H1 (cell line): Measurements from ENCODE around the gene MOB2. TPM values are rescaled to one million over a fixed set of nuclear protein-coding genes. Genes with fewer than 3 reads are reported as not detected.

Experiments
- CTCF ChIA-PET: fragments of 300-600 bp; sonication (Branson Sonifier 250); formaldehyde crosslinking; loops from one replicate; lab custom pipeline; 2021; ENCODE audit not compliant: partially characterized antibody; lab: Charles Lee
- POLR2A ChIA-PET: fragments of 300-600 bp; sonication (Branson Sonifier 250); formaldehyde crosslinking; loops from one replicate; lab custom pipeline; 2021; ENCODE audit warnings: inconsistent platforms; ENCODE audit not compliant: partially characterized antibody; lab: Charles Lee
- DNase-seq, 2 experiments: peaks; one replicate each; pipeline versions ENCODE4 v3.0.0 to v3.0.0-alpha.2; 2010 to 2022; ENCODE audit warnings: low spot score in 2 of 2, low read depth in 1 of 2, mixed read lengths in 1 of 2
- FAIRE-seq: peaks from 2 replicates; lab custom pipeline; 2011; peaks lifted over from hg19 to GRCh38; lab: Jason Lieb, UNC
- H2AFZ ChIP-seq: 2 replicates; pipeline ENCODE4 v1.8.1; 2012; ENCODE audit warnings: low read length, inconsistent platforms
- H2AK5ac ChIP-seq: 2 replicates; pipeline ENCODE4 v1.6.1; 2013; ENCODE audit warnings: low read depth, low read length
- H2BK120ac ChIP-seq: replicated peaks from 2 replicates; pipeline ENCODE3; 2013; ENCODE audit warnings: low read depth, low read length, inconsistent platforms
- H2BK12ac ChIP-seq: 2 replicates; pipeline ENCODE4 v1.6.1; 2013; ENCODE audit warnings: low read depth, low read length
- H2BK15ac ChIP-seq: 2 replicates; pipeline ENCODE4 v1.6.1; 2013; ENCODE audit warnings: low read length
- H2BK20ac ChIP-seq: 2 replicates; pipeline ENCODE4 v1.6.1; 2013; ENCODE audit warnings: low read length
- H2BK5ac ChIP-seq: 2 replicates; pipeline ENCODE4 v1.6.1; 2013; ENCODE audit warnings: low read depth, low read length
- H3K14ac ChIP-seq: 2 replicates; pipeline ENCODE4 v1.6.1; 2013; ENCODE audit warnings: inconsistent platforms; ENCODE audit not compliant: insufficient read length
- H3K18ac ChIP-seq: 2 replicates; pipeline ENCODE4 v1.6.1; 2013; ENCODE audit warnings: low read length; ENCODE audit errors: extremely low read depth
- H3K23ac ChIP-seq: 2 replicates; pipeline ENCODE4 v1.6.1; 2013; ENCODE audit warnings: inconsistent platforms; ENCODE audit not compliant: insufficient read length
- H3K23me2 ChIP-seq: 2 replicates; pipeline ENCODE4 v1.6.1; 2013; ENCODE audit warnings: low read depth, low read length
- H3K27ac ChIP-seq: 2 replicates; pipeline ENCODE4 v1.6.1; 2011; ENCODE audit warnings: low read depth, low read length, inconsistent platforms
- H3K27me3 ChIP-seq, 4 experiments: replicated peaks in 1 of 4; 1 replicate in 1 of 4; 2 replicates in 3 of 4; pipeline versions ENCODE4 v1.6.1 to v1.8.1; 2011 to 2013; ENCODE audit warnings: low read length in 3 of 4, mild to moderate bottlenecking in 3 of 4, inconsistent platforms in 2 of 4, mixed read lengths in 2 of 4, moderate library complexity in 1 of 4; ENCODE audit not compliant: control insufficient read depth in 3 of 4, insufficient read depth in 3 of 4; ENCODE audit errors: extremely low read depth in 1 of 4
- H3K36me3 ChIP-seq, 4 experiments: 2 replicates each; pipeline versions ENCODE4 v1.6.1 to v1.8.1; 2011 to 2013; ENCODE audit warnings: mild to moderate bottlenecking in 4 of 4, low read length in 3 of 4, moderate library complexity in 2 of 4, control low read depth in 1 of 4, inconsistent platforms in 1 of 4; ENCODE audit not compliant: insufficient read depth in 4 of 4, control insufficient read depth in 2 of 4
- H3K4ac ChIP-seq: replicated peaks from 2 replicates; pipeline ENCODE3; 2013; ENCODE audit warnings: low read length, low read depth, mixed read lengths, inconsistent platforms; ENCODE audit not compliant: insufficient read length
- H3K4me1 ChIP-seq, 4 experiments: replicated peaks in 1 of 4; 1 replicate in 1 of 4; 2 replicates in 3 of 4; pipeline versions ENCODE4 v1.6.1 to v1.8.1; 2011 to 2013; ENCODE audit warnings: low read length in 3 of 4, inconsistent platforms in 2 of 4, mixed read lengths in 1 of 4; ENCODE audit not compliant: insufficient read depth in 4 of 4, control insufficient read depth in 3 of 4
- H3K4me2 ChIP-seq, 2 experiments: 2 replicates each; pipeline versions ENCODE4 v1.6.1 to v1.8.1; 2011 to 2013; ENCODE audit warnings: low read depth in 2 of 2, low read length in 2 of 2, control low read depth in 1 of 2, inconsistent platforms in 1 of 2, mild to moderate bottlenecking in 1 of 2; ENCODE audit not compliant: insufficient read depth in 1 of 2
- H3K4me3 ChIP-seq, 4 experiments: fragments of 200-600, 300-600 bp in 1 of 4; sonication (generic), shearing (Covaris generic), sonication (Bioruptor Twin) in 1 of 4; 2 replicates each; pipeline versions ENCODE4 v1.5.1 to v1.8.1; 2011 to 2016; ENCODE audit warnings: low read length in 4 of 4, low read depth in 3 of 4, control low read depth in 2 of 4, inconsistent platforms in 2 of 4, mild to moderate bottlenecking in 2 of 4, mixed read lengths in 1 of 4, moderate library complexity in 1 of 4; ENCODE audit not compliant: insufficient read depth in 2 of 4; ENCODE audit errors: extremely low read depth in 1 of 4
- H3K56ac ChIP-seq: replicated peaks from 2 replicates; pipeline ENCODE3; 2013; ENCODE audit warnings: low read depth, mild to moderate bottlenecking, mixed read lengths, low read length, inconsistent platforms; ENCODE audit not compliant: insufficient read length
- H3K79me1 ChIP-seq: 2 replicates; pipeline ENCODE4 v1.6.1; 2013; ENCODE audit warnings: low read depth, low read length, control low read depth
- H3K79me2 ChIP-seq, 2 experiments: 2 replicates each; pipeline versions ENCODE4 v1.6.1 to v1.8.1; 2012 to 2013; ENCODE audit warnings: low read length in 2 of 2, mild to moderate bottlenecking in 2 of 2, inconsistent platforms in 1 of 2; ENCODE audit not compliant: insufficient read depth in 2 of 2, control insufficient read depth in 1 of 2
- H3K9ac ChIP-seq, 4 experiments: replicated peaks in 1 of 4; 1 replicate in 1 of 4; 2 replicates in 3 of 4; pipeline versions ENCODE4 v1.6.1 to v1.8.1; 2011 to 2013; ENCODE audit warnings: low read depth in 3 of 4, low read length in 3 of 4, control low read depth in 2 of 4, mild to moderate bottlenecking in 2 of 4, moderate library complexity in 2 of 4, inconsistent platforms in 1 of 4; ENCODE audit errors: extremely low read depth in 1 of 4
- H3K9me3 ChIP-seq, 2 experiments: 2 replicates each; pipeline versions ENCODE4 v1.6.1 to v1.8.1; 2012 to 2013; ENCODE audit warnings: mild to moderate bottlenecking in 2 of 2, moderate library complexity in 2 of 2, control low read depth in 1 of 2, inconsistent platforms in 1 of 2, low read depth in 1 of 2, low read length in 1 of 2, mixed read lengths in 1 of 2; ENCODE audit not compliant: insufficient read depth in 2 of 2
- H4K20me1 ChIP-seq, 2 experiments: replicated peaks in 1 of 2; 2 replicates each; pipeline versions ENCODE3 to v1.8.1; 2011 to 2013; ENCODE audit warnings: inconsistent platforms in 2 of 2, low read length in 2 of 2, mild to moderate bottlenecking in 1 of 2; ENCODE audit not compliant: insufficient read depth in 2 of 2, control insufficient read depth in 1 of 2
- H4K5ac ChIP-seq: 2 replicates; pipeline ENCODE4 v1.6.1; 2013; ENCODE audit warnings: low read length, low read depth, mixed read lengths, inconsistent platforms; ENCODE audit not compliant: insufficient read length
- H4K8ac ChIP-seq: 2 replicates; pipeline ENCODE4 v1.8.0; 2013; ENCODE audit warnings: mild to moderate bottlenecking, moderate library complexity, low read length, inconsistent platforms; ENCODE audit not compliant: insufficient read depth; ENCODE audit errors: extremely low read depth
- H4K91ac ChIP-seq: replicated peaks from 2 replicates; pipeline ENCODE3; 2013; ENCODE audit warnings: low read length, mixed read lengths, inconsistent platforms; ENCODE audit not compliant: insufficient read length
- ATF3 ChIP-seq: IDR thresholded peaks from 2 replicates; pipeline ENCODE4 v1.6.1; 2011; ENCODE audit warnings: low read depth, mild to moderate bottlenecking, low read length; ENCODE audit not compliant: insufficient read depth
- TAF1 ChIP-seq: IDR thresholded peaks from 2 replicates; pipeline ENCODE4 v1.6.1; 2011; ENCODE audit warnings: mild to moderate bottlenecking, low read depth, low read length
- WGBS, 2 experiments: shearing (Covaris generic) in 1 of 2; methylation state at CpG; one replicate each; pipeline versions ENCODE4 v1.1.6 to v1.1.7; 2013 to 2015; ENCODE audit warnings: low lambda C conversion rate in 2 of 2, mixed read lengths in 2 of 2, inconsistent platforms in 1 of 2, low coverage in 1 of 2, missing lambda C conversion rate in 1 of 2; ENCODE audit not compliant: insufficient replicate concordance in 2 of 2, insufficient coverage in 1 of 2, insufficient read length in 1 of 2; ENCODE audit errors: extremely low coverage in 1 of 2, missing lambda C conversion rate in 1 of 2; 5-methylcytosine and 5-hydroxymethylcytosine counted together
- polyA plus RNA-seq, 7 experiments: library from polyadenylated mRNA; depleted of rRNA in 3 of 7; stranded (reverse) in 5 of 7; unstranded in 2 of 7; fragments of >200 nt in 5 of 7; fragments of 200-250 nt in 2 of 7; gene quantifications; 1 replicate in 5 of 7; 2 replicates in 1 of 7; 4 replicates in 1 of 7; pipeline versions ENCODE4 v1.2.1 to v1.2.3, GENCODE V29; 2011 to 2013; ENCODE audit warnings: missing spikeins in 2 of 7, mixed read lengths in 2 of 7
- total RNA-seq: library from RNA; stranded (reverse); fragmentation: NEBNext Ultra II Directional; extraction: Animal tissue kit (Norgen Biotek cat#: 25700); gene quantifications from 2 replicates; pipeline ENCODE4 v1.2.1, GENCODE V29; 2021

The MOB2 gene
- total and polyA plus RNA-seq, 2 of the 8 experiments (the other 6 are each of a cell fraction or from before 2014, with no cell fraction given) = 18.6 to 28.2 TPM

- Histone ChIP-seq H3K56ac (no peak overlapping the region), H3K9ac (no peak overlapping the region), H3K4ac (no peak overlapping the region), H2BK20ac (no peak overlapping the region), H2BK15ac (no peak overlapping the region), H4K20me1 (peaks cover 0 to 9% of the 10 kb centered on the region in 2 experiments), H3K23ac (no peak overlapping the region), H3K4me2 (no peak overlapping the region), H2BK12ac (no peak overlapping the region), H3K27ac (no peak overlapping the region), H4K91ac (no peak overlapping the region), H3K18ac (no peak overlapping the region), H3K79me2 (no peaks in the 10 kb centered on the region), H3K36me3 (peaks cover 0 to 14% (median 3%) of the 10 kb centered on the region in 4 experiments; a peak in 3 of 8 replicates), H3K4me3 (no peak overlapping the region), H3K14ac (no peak overlapping the region), H2AK5ac (no peak overlapping the region), H3K9me3 (no peaks in the 10 kb centered on the region), H2BK5ac (no peak overlapping the region), H4K8ac (no peak overlapping the region), H3K27me3 (no peaks in the 10 kb centered on the region), H4K5ac (no peak overlapping the region), H3K79me1 (peaks cover 5% of the 10 kb centered on the region; the same call in 1 of the 2 replicates), H3K23me2 (no peaks in the 10 kb centered on the region), H2BK120ac (no peak overlapping the region), H3K4me1 (no peaks in the 10 kb centered on the region), H2AFZ (no peak overlapping the region)
- no peak for TF ChIP-seq TAF1
- no peak for TF ChIP-seq ATF3
- DNase-seq = no peak
- ChIA-PET CTCF (interaction anchor here (1.1 kb wide), 3 partner anchors 14 to 151 kb away, joined by 3 read pairs; no protein-coding TSS in a partner anchor), POLR2A (interaction anchor here (1.0 kb wide), 1 partner anchor 16 kb away, joined by 3 read pairs; no protein-coding TSS in a partner anchor)
- FAIRE-seq = no peak
- WGBS, 2 experiments = 83% methylated on average over 21 of the region's 22 CpGs; no CpG with 5 or more reads in 1 of the 2 experiments
Observed at GRCh38 chr11:1450949-1451710, 35.4 kb downstream of the MOB2 start.
